Sigmoid colon (tissue), 4 donors: ENCODE data around the gene DOC2A.

Experiments used
- CTCF ChIP-seq, 4 experiments: fragments of 450-650 bp in 3 of 4; fragments of 200-600 bp in 1 of 4; IDR thresholded peaks; one replicate each; pipeline ENCODE4 v1.5.1; 2016 to 2019; ENCODE audit warnings: antibody characterized with exemption in 4 of 4, mild to moderate bottlenecking in 3 of 4, moderate library complexity in 2 of 4
- EP300 ChIP-seq, 4 donors: sonication (generic); formaldehyde crosslinking; IDR thresholded peaks; one replicate each; pipeline ENCODE4 v1.6.1; 2017; ENCODE audit warnings: antibody characterized with exemption in 4 of 4
- POLR2A ChIP-seq, 2 donors: fragments of 450-650 bp; IDR thresholded peaks; one replicate each; pipeline ENCODE4 v1.6.1; 2016; ENCODE audit warnings: antibody characterized with exemption in 2 of 2, mild to moderate bottlenecking in 2 of 2, moderate library complexity in 2 of 2
- POLR2AphosphoS5 ChIP-seq, 4 donors: sonication (generic); formaldehyde crosslinking; IDR thresholded peaks; one replicate each; pipeline ENCODE4 v1.6.1; 2017; ENCODE audit warnings: antibody characterized with exemption in 4 of 4

GRCh38 chr16:29977063-29977825, 33.6 kb downstream of the DOC2A start:
- TF ChIP-seq POLR2AphosphoS5 (IDR thresholded peaks at IDR 0.05) (no peak), CTCF (IDR thresholded peaks at IDR 0.05) (no peak), POLR2A (IDR thresholded peaks at IDR 0.05) (no peak), EP300 (IDR thresholded peaks at IDR 0.05) (no peak)
